Mammary epithelial cell (primary cell): ENCODE results near the gene HSPA2.

Experiments
- EZH2 ChIP-seq: IDR thresholded peaks from 2 replicates; pipeline ENCODE4 v1.6.1; 2012; ENCODE audit warnings: low read length, inconsistent platforms, borderline replicate concordance
- TF ChIP-seq, protein P1 (sequence below), 2 donors: IDR thresholded peaks in 1 of 2; conservative IDR thresholded peaks in 1 of 2; 2 replicates each; pipeline ENCODE4 v1.5.1; 2011 to 2012; ENCODE audit warnings: inconsistent platforms in 2 of 2, low read length in 2 of 2, mild to moderate bottlenecking in 2 of 2, control low read depth in 1 of 2, low read depth in 1 of 2; ENCODE audit not compliant: insufficient read depth in 1 of 2; ENCODE audit errors: extremely low read depth in 1 of 2

- TF ChIP-seq, protein P1, sequence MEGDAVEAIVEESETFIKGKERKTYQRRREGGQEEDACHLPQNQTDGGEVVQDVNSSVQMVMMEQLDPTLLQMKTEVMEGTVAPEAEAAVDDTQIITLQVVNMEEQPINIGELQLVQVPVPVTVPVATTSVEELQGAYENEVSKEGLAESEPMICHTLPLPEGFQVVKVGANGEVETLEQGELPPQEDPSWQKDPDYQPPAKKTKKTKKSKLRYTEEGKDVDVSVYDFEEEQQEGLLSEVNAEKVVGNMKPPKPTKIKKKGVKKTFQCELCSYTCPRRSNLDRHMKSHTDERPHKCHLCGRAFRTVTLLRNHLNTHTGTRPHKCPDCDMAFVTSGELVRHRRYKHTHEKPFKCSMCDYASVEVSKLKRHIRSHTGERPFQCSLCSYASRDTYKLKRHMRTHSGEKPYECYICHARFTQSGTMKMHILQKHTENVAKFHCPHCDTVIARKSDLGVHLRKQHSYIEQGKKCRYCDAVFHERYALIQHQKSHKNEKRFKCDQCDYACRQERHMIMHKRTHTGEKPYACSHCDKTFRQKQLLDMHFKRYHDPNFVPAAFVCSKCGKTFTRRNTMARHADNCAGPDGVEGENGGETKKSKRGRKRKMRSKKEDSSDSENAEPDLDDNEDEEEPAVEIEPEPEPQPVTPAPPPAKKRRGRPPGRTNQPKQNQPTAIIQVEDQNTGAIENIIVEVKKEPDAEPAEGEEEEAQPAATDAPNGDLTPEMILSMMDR (conservative IDR thresholded peaks at IDR 0.05 in 1 of 2, IDR thresholded peaks at IDR 0.05 in 1 of 2; ENCODE audit: extremely low read depth in 1 of 2, insufficient read depth in 1 of 2, low read depth in 1 of 2, low read length in 2 of 2), result no peak
- TF ChIP-seq EZH2, result no peak
These were observed 10.2 kb downstream of the HSPA2 start for GRCh38 chr14:64550621-64551333.
